Measurements from ENCODE around the gene ADGRG6.

- TF ChIP-seq CTCF (IDR thresholded peaks at IDR 0.05; ENCODE audit: low read length) (no peak), EZH2 (IDR thresholded peaks at IDR 0.05; ENCODE audit: borderline replicate concordance, low read length) (no peak)
Observed at GRCh38 chr6:142381845-142382378, 80.1 kb downstream of the ADGRG6 start.

Data from OCI-LY1 (cell line).